Trophoblast cell (in vitro differentiated cells and primary cell): ENCODE data around the gene NOG.

Source experiments
- DNase-seq, 2 donors: peaks; one replicate each; pipeline ENCODE4 v3.0.0-alpha.2; 2016
- H2AFZ ChIP-seq: 2 replicates; pipeline ENCODE4 v1.6.1; 2013; ENCODE audit warnings: low read length, moderate library complexity, mild to moderate bottlenecking; ENCODE audit not compliant: insufficient read depth, poor library complexity
- H2AK5ac ChIP-seq: 2 replicates; pipeline ENCODE4 v1.6.1; 2013; ENCODE audit warnings: mild to moderate bottlenecking, low read length
- H2BK120ac ChIP-seq: 2 replicates; pipeline ENCODE4 v1.6.1; 2013; ENCODE audit warnings: low read length, mild to moderate bottlenecking, moderate library complexity; ENCODE audit not compliant: insufficient read depth, poor library complexity
- H2BK12ac ChIP-seq: 2 replicates; pipeline ENCODE4 v1.6.1; 2013; ENCODE audit warnings: mild to moderate bottlenecking, low read length, moderate library complexity
- H2BK5ac ChIP-seq: 2 replicates; pipeline ENCODE4 v1.6.1; 2013; ENCODE audit warnings: low read length, low read depth, moderate library complexity, mild to moderate bottlenecking; ENCODE audit not compliant: poor library complexity
- H3K14ac ChIP-seq: 2 replicates; pipeline ENCODE4 v1.6.1; 2013; ENCODE audit warnings: mild to moderate bottlenecking, low read length
- H3K18ac ChIP-seq: 2 replicates; pipeline ENCODE4 v1.6.1; 2013; ENCODE audit warnings: mild to moderate bottlenecking, low read length
- H3K23ac ChIP-seq: 2 replicates; pipeline ENCODE4 v1.6.1; 2013; ENCODE audit warnings: low read length
- H3K27ac ChIP-seq: 2 replicates; pipeline ENCODE4 v1.5.1; 2013; ENCODE audit warnings: low read depth, mild to moderate bottlenecking, inconsistent platforms, low read length, moderate library complexity
- H3K27me3 ChIP-seq: 2 replicates; pipeline ENCODE4 v1.6.1; 2013; ENCODE audit warnings: inconsistent platforms, mild to moderate bottlenecking, low read length, moderate library complexity; ENCODE audit not compliant: insufficient read depth
- H3K36me3 ChIP-seq, 2 experiments: 1 replicate in 1 of 2; 2 replicates in 1 of 2; pipeline ENCODE4 v1.6.1; 2013; ENCODE audit warnings: low read length in 2 of 2, mild to moderate bottlenecking in 2 of 2, moderate library complexity in 1 of 2; ENCODE audit not compliant: insufficient read depth in 2 of 2, control insufficient read depth in 1 of 2
- H3K4ac ChIP-seq: 2 replicates; pipeline ENCODE4 v1.6.1; 2013; ENCODE audit warnings: low read depth, mild to moderate bottlenecking, low read length, moderate library complexity
- H3K4me1 ChIP-seq, 2 experiments: 1 replicate in 1 of 2; 2 replicates in 1 of 2; pipeline ENCODE4 v1.6.1; 2013; ENCODE audit warnings: low read length in 2 of 2, mild to moderate bottlenecking in 2 of 2, moderate library complexity in 1 of 2; ENCODE audit not compliant: insufficient read depth in 2 of 2, control insufficient read depth in 1 of 2
- H3K4me2 ChIP-seq: 2 replicates; pipeline ENCODE4 v1.6.1; 2013; ENCODE audit warnings: inconsistent platforms, mild to moderate bottlenecking, low read length, moderate library complexity
- H3K4me3 ChIP-seq: 2 replicates; pipeline ENCODE4 v1.5.1; 2013; ENCODE audit warnings: mild to moderate bottlenecking, low read depth, low read length, inconsistent platforms
- H3K79me1 ChIP-seq: one replicate; pipeline ENCODE4 v1.6.1; 2013; ENCODE audit warnings: low read length
- H3K79me2 ChIP-seq: 2 replicates; pipeline ENCODE4 v1.6.1; 2013; ENCODE audit warnings: low read length, mild to moderate bottlenecking; ENCODE audit not compliant: control insufficient read depth, insufficient read depth, poor library complexity
- H3K9ac ChIP-seq: 2 replicates; pipeline ENCODE4 v1.6.1; 2013; ENCODE audit warnings: mild to moderate bottlenecking, low read length
- H3K9me3 ChIP-seq: 2 replicates; pipeline ENCODE4 v1.6.1; 2013; ENCODE audit warnings: low read depth, mild to moderate bottlenecking, control low read depth, inconsistent platforms, low read length; ENCODE audit not compliant: insufficient read depth
- H4K12ac ChIP-seq: 2 replicates; pipeline ENCODE4 v1.6.1; 2013; ENCODE audit warnings: low read depth, mild to moderate bottlenecking, low read length, moderate library complexity
- H4K8ac ChIP-seq: 2 replicates; pipeline ENCODE4 v1.6.1; 2013; ENCODE audit warnings: low read depth, mild to moderate bottlenecking, low read length, moderate library complexity
- H4K91ac ChIP-seq: one replicate; pipeline ENCODE4 v1.6.1; 2013; ENCODE audit warnings: low read depth, mild to moderate bottlenecking, low read length, moderate library complexity
- WGBS: extraction: QIAGEN DNeasy Blood & Tissue Kit; methylation state at CpG from one replicate; pipeline ENCODE4 v1.1.7; 2013; ENCODE audit warnings: missing lambda C conversion rate; ENCODE audit not compliant: insufficient read length, insufficient coverage; ENCODE audit errors: extremely low coverage; 5-methylcytosine and 5-hydroxymethylcytosine counted together

NOG gene

DNA sequence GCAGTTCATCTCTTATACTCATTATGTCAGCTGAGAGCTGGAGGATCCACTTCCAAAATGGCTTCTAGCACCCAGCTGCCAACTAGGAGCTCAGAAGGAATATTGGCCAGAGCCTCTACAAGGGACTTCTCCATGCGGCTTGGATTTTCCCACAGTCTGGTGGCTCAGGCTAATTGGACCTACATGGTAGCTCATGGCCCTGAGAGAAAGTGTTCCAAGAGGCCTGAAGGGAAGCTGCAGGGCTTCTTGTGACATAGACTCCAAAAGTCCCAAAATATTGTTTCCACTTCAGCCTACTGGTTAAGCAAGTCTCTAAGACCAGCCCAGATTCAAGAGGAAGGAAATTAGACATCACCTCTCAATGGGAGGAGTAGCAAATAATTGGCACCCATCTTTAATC is 6.8 kb downstream of the NOG start:
- H2BK12ac ChIP-seq = no peak overlapping the region
- H3K79me1 ChIP-seq = peaks cover 24% of the 10 kb centered on the region
- H2BK5ac ChIP-seq = no peak overlapping the region
- H3K4me1 ChIP-seq = peaks cover 8 to 10% of the 10 kb centered on the region in 2 experiments
- no peak overlapping the region for H3K4ac ChIP-seq
- H4K12ac ChIP-seq = no peak overlapping the region
- H3K4me2 ChIP-seq = no peak overlapping the region
- no peak overlapping the region for H3K18ac ChIP-seq
- no peak overlapping the region for H3K27ac ChIP-seq
- H2AFZ ChIP-seq = no peak overlapping the region
- H3K9ac ChIP-seq = no peak overlapping the region
- no peaks in the 10 kb centered on the region for H3K9me3 ChIP-seq
- H4K8ac ChIP-seq = no peak overlapping the region
- H3K14ac ChIP-seq = no peak overlapping the region
- H3K27me3 ChIP-seq = no peaks in the 10 kb centered on the region
- DNase-seq = peak; percentile 91
- no peaks in the 10 kb centered on the region for H3K79me2 ChIP-seq
- no CpG with 5 or more reads among the region's 1 CpG for WGBS
- H2AK5ac ChIP-seq = no peak overlapping the region
- H4K91ac ChIP-seq = no peak overlapping the region
- no peak overlapping the region for H2BK120ac ChIP-seq
- no peak overlapping the region for H3K4me3 ChIP-seq
- no peaks in the 10 kb centered on the region for H3K36me3 ChIP-seq
- no peak overlapping the region for H3K23ac ChIP-seq

DNA sequence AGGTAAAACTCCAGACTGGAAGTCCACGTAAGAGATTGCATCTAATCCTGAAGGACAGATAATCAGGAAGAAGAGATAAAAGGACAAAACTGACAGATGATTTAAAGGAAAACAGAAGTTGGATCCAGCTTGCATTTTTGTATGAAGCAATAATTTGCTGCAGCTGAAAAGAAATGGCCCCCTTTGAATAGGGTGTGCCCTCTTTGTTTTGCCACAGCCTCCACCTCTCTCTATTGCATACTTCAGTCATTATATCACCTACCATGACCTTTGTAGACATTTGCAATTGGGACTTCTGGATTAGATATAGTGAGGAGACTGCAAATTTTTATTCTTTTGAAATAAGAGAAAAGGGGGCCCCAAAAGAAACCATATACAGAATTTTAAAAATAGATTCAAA is 8.1 kb downstream of the NOG start:
- H3K9ac ChIP-seq = no peak overlapping the region
- no peak overlapping the region for H3K18ac ChIP-seq
- no peaks in the 10 kb centered on the region for H3K27me3 ChIP-seq
- no peak overlapping the region for H4K12ac ChIP-seq
- no peak overlapping the region for H3K4me2 ChIP-seq
- no peak overlapping the region for H2BK5ac ChIP-seq
- peaks cover 8 to 10% of the 10 kb centered on the region in 2 experiments for H3K4me1 ChIP-seq
- no peak overlapping the region for H2AK5ac ChIP-seq
- no peak overlapping the region for H4K91ac ChIP-seq
- H3K36me3 ChIP-seq = no peaks in the 10 kb centered on the region
- peak; percentile 33 to 74 for DNase-seq
- no peak overlapping the region for H2AFZ ChIP-seq
- no peak overlapping the region for H2BK12ac ChIP-seq
- no peak overlapping the region for H2BK120ac ChIP-seq
- peaks cover 18% of the 10 kb centered on the region for H3K79me1 ChIP-seq
- no peak overlapping the region for H3K14ac ChIP-seq
- H3K23ac ChIP-seq = no peak overlapping the region
- no peak overlapping the region for H4K8ac ChIP-seq
- WGBS = no CpG with 5 or more reads among the region's 1 CpG
- H3K79me2 ChIP-seq = no peaks in the 10 kb centered on the region
- no peak overlapping the region for H3K27ac ChIP-seq
- H3K4ac ChIP-seq = no peak overlapping the region
- H3K4me3 ChIP-seq = no peak overlapping the region
- H3K9me3 ChIP-seq = no peaks in the 10 kb centered on the region

DNA sequence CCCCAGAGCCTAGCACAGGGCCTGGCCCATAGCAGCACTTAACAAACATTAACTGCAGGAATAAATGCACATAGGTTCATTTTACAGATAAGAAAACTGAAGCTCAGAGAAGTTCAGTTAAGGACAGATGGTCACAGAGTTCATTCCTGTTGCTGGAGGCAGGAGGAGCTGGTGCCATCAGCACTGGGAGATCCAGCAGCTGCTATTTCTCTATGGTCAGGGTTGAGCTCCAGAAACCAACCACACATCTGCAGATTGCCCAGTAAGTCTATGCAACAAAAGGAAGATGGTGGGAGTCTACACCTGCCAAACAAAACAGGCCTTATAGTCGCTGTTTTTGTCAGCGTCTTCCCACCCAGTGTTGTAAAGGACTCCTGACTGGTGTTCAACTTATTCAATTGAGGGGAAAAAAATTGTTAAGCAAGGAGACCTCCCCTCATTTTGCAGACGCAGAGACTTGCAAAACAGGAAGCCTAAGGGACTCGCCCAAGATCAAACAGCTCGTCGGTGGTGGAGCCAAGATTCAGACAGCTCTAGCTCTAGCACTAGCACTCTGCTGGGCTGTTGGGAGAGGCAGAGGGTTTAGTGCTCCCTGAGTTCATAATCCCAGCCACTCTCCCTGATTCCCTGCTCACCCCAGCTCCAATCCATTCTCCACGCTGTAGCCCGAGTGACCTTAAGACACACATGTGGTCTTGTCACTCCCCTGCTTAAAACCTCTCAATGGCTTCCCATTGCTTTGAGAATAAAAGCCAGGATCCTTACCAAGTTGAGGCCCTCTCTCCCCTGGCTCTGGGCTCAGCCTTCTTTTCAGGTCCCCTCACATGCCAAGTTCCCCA is 9.0 kb downstream of the NOG start:
- Histone ChIP-seq H3K18ac (no peak overlapping the region), H2BK5ac (no peak overlapping the region), H3K4me2 (peak overlapping the region; percentile 10), H3K27ac (no peak overlapping the region), H2BK12ac (no peak overlapping the region), H3K4ac (no peak overlapping the region), H2AFZ (no peak overlapping the region), H3K79me2 (no peaks in the 10 kb centered on the region), H2AK5ac (no peak overlapping the region), H2BK120ac (no peak overlapping the region), H4K91ac (no peak overlapping the region), H3K23ac (no peak overlapping the region), H3K79me1 (peaks cover 15% of the 10 kb centered on the region), H3K36me3 (no peaks in the 10 kb centered on the region), H3K4me3 (no peak overlapping the region), H3K27me3 (no peaks in the 10 kb centered on the region), H3K9ac (peak overlapping the region; percentile 33), H4K12ac (no peak overlapping the region), H3K4me1 (peaks cover 8 to 10% of the 10 kb centered on the region in 2 experiments), H3K14ac (no peak overlapping the region), H4K8ac (no peak overlapping the region), H3K9me3 (no peaks in the 10 kb centered on the region)
- WGBS = no CpG with 5 or more reads among the region's 8 CpGs
- DNase-seq = peak; percentile 75 to 81

DNA sequence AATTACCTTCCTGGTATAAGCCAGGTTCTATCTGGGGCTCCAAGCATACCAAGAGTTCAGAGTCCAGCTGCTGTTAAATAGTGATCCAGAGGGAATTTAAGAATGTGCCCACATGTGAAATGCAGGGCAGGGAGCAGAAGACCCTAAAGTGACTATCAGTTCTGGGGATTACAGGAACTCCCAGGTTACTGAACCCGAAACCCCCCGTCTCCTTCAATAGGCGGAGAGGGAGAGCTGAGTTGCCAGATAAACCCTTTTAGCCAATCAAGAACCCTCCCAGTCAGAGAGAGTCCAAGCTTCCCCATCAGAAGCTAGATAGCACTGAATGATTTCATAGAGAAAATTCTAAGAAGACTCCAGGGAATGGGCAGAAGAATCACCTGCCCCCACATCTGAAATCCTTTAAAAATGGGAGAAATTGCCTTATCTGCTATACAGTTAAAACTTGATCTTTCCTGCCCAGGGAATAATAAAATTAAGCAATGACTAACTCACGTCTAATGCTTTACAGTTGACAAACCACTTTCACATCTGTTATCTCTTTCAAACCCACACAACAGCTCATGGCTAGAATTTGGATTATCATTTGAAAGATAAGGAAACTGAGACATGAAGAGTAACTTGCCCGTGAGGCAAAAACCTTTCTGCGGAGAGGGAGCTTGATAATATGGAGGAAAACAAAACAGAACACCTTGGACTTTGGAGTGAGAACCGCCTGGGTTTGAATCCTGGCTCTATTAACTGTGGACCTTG is 10.2 kb downstream of the NOG start:
- Histone ChIP-seq H4K8ac (no peak overlapping the region), H3K9ac (no peak overlapping the region), H3K27me3 (no peaks in the 10 kb centered on the region), H2AFZ (no peak overlapping the region), H2AK5ac (no peak overlapping the region), H4K12ac (no peak overlapping the region), H3K4me1 (peaks cover 4 to 5% of the 10 kb centered on the region in 2 experiments), H3K14ac (no peak overlapping the region), H3K4me3 (no peak overlapping the region), H2BK12ac (no peak overlapping the region), H3K4me2 (no peak overlapping the region), H3K18ac (no peak overlapping the region), H3K79me1 (peaks cover 7% of the 10 kb centered on the region), H2BK120ac (no peak overlapping the region), H3K36me3 (no peaks in the 10 kb centered on the region), H3K27ac (no peak overlapping the region), H3K9me3 (no peaks in the 10 kb centered on the region), H2BK5ac (no peak overlapping the region), H3K4ac (no peak overlapping the region), H3K79me2 (no peaks in the 10 kb centered on the region), H3K23ac (no peak overlapping the region), H4K91ac (no peak overlapping the region)
- DNase-seq = peak; percentile 71 to 95
- WGBS = no CpG with 5 or more reads among the region's 7 CpGs
